Panc1 (cell line): ENCODE measurements around the gene CPM. TPM values are rescaled to one million over a fixed set of nuclear protein-coding genes. Genes with fewer than 3 reads are reported as not detected.

Source experiments
- ATAC-seq: fragments of 200-7000 bp; cut with Tn5 transposase; 2 replicates; pipeline ENCODE4 v1.9.1; 2020; ENCODE audit warnings: mild to moderate bottlenecking, moderate library complexity
- BruUV-seq: library from RNA; stranded (reverse); fragments of 400-500 nt; replicated peaks from 2 replicates; lab custom pipeline; 2021; lab: Mats Ljungman, UMichigan
- CTCF ChIA-PET: fragments of 300-600 bp; sonication (Branson Sonifier 250); formaldehyde crosslinking; loops from one replicate; lab custom pipeline; 2022; ENCODE audit warnings: antibody characterized with exemption; lab: Charles Lee
- POLR2A ChIA-PET: fragments of 300-600 bp; sonication (Branson Sonifier 250); formaldehyde crosslinking; loops from one replicate; lab custom pipeline; 2022; ENCODE audit warnings: antibody characterized with exemption; lab: Charles Lee
- DNase-seq: peaks from one replicate; pipeline ENCODE4 v3.0.0-alpha.2; 2010; ENCODE audit warnings: low read depth, low spot score
- H3K27ac ChIP-seq: 2 replicates; pipeline ENCODE4 v1.5.1; 2011; ENCODE audit warnings: mild to moderate bottlenecking, low read length, inconsistent platforms
- H3K27me3 ChIP-seq: fragments of 200-500 bp; sonication (Bioruptor generic); 2 replicates; pipeline ENCODE4 v1.6.0; 2014; ENCODE audit warnings: low read length, inconsistent platforms; ENCODE audit not compliant: control insufficient read depth, insufficient read depth
- H3K36me3 ChIP-seq: fragments of 200-500 bp; sonication (Bioruptor generic); 2 replicates; pipeline ENCODE4 v1.5.1; 2014; ENCODE audit warnings: inconsistent platforms, mild to moderate bottlenecking, low read length, moderate library complexity; ENCODE audit not compliant: control insufficient read depth, insufficient read depth
- H3K4me1 ChIP-seq: 2 replicates; pipeline ENCODE4 v1.5.1; 2011; ENCODE audit warnings: inconsistent platforms, mild to moderate bottlenecking, low read length, moderate library complexity; ENCODE audit not compliant: control insufficient read depth, insufficient read depth
- H3K4me3 ChIP-seq, 2 experiments: 2 replicates each; pipeline ENCODE4 v1.5.1; 2011 to 2012; ENCODE audit warnings: low read depth in 2 of 2, low read length in 2 of 2, mild to moderate bottlenecking in 2 of 2, inconsistent platforms in 1 of 2, moderate library complexity in 1 of 2
- H3K9me3 ChIP-seq: fragments of 200-500 bp; sonication (Bioruptor generic); 2 replicates; pipeline ENCODE4 v1.5.1; 2014; ENCODE audit warnings: low read depth, mild to moderate bottlenecking, inconsistent platforms, low read length, moderate library complexity; ENCODE audit not compliant: control insufficient read depth, insufficient read depth
- CTCF ChIP-seq: fragments of 450-650 bp; IDR thresholded peaks from 2 replicates; pipeline ENCODE4 v1.5.1; 2017; ENCODE audit warnings: mild to moderate bottlenecking
- POLR2AphosphoS5 ChIP-seq: IDR thresholded peaks from 2 replicates; pipeline ENCODE4 v1.6.1; 2012; ENCODE audit warnings: mild to moderate bottlenecking, low read depth, low read length, moderate library complexity
- REST ChIP-seq, 2 experiments: IDR thresholded peaks; 2 replicates each; pipeline ENCODE4 v1.6.1; 2011 to 2012; ENCODE audit warnings: low read depth in 2 of 2, control low read depth in 1 of 2, low read length in 1 of 2, mild to moderate bottlenecking in 1 of 2, moderate library complexity in 1 of 2; ENCODE audit not compliant: insufficient read depth in 1 of 2
- SIN3A ChIP-seq: IDR thresholded peaks from 2 replicates; pipeline ENCODE4 v1.6.1; 2012; ENCODE audit warnings: low read depth, mild to moderate bottlenecking, low read length, moderate library complexity, borderline replicate concordance; ENCODE audit not compliant: insufficient read depth
- TCF7L2 ChIP-seq: IDR thresholded peaks from 2 replicates; pipeline ENCODE4 v1.6.1; 2011; ENCODE audit warnings: mild to moderate bottlenecking, low read depth, low read length, inconsistent platforms
- in situ Hi-C: cut with HindIII; loops from 2 replicates; pipeline ENCODE4 v1.10.0; 2016; ENCODE audit warnings: low sequenced_read_pairs, low pct_unique_long_range_greater_than_20kb
- intact Hi-C: fragments of 100-400 bp; cut with micrococcal nuclease; formaldehyde crosslinking; loops from one replicate; pipeline ENCODE4 v1.10.0; 2022; ENCODE audit not compliant: unreplicated experiment
- total RNA-seq: library from RNA; stranded (reverse); gene quantifications from one replicate; pipeline ENCODE4 v1.2.1, GENCODE V29; 2021; ENCODE audit not compliant: unreplicated experiment

The CPM gene
- total RNA-seq, 1 experiment from 2014 or later: 11.2 TPM

GRCh38 chr12:68870011-68870410 lies 63.0 kb downstream of the CPM start:
- BruUV-seq: no TSS peak
- ATAC-seq: no peak
- H3K4me1 ChIP-seq: no peaks in the 10 kb centered on the region
- in situ Hi-C loops: no loop called here
- H3K36me3 ChIP-seq: no peaks in the 10 kb centered on the region
- POLR2A ChIA-PET: no interaction called here
- CTCF ChIA-PET: no interaction called here
- no peak for TF ChIP-seq SIN3A
- no peak for TF ChIP-seq CTCF
- no peak for TF ChIP-seq POLR2AphosphoS5
- no peaks in the 10 kb centered on the region for H3K9me3 ChIP-seq
- DNase-seq: no peak
- H3K27ac ChIP-seq: no peak overlapping the region
- no peaks in the 10 kb centered on the region for H3K27me3 ChIP-seq
- no peak overlapping the region for H3K4me3 ChIP-seq
- intact Hi-C loops: no loop called here

GRCh38 chr12:68868043-68868790 lies 64.8 kb downstream of the CPM start:
- POLR2A ChIA-PET: no interaction called here
- in situ Hi-C loops: no loop called here

More at GRCh38 chr12:68868043-68868790, 64.8 kb downstream of the CPM start:
- Histone ChIP-seq H3K4me3 (no peak overlapping the region), H3K27ac (no peak overlapping the region), H3K36me3 (no peaks in the 10 kb centered on the region), H3K27me3 (no peaks in the 10 kb centered on the region), H3K9me3 (no peaks in the 10 kb centered on the region), H3K4me1 (no peaks in the 10 kb centered on the region)
- no TSS peak for BruUV-seq
- TF ChIP-seq CTCF: no peak
- no peak for TF ChIP-seq TCF7L2
- TF ChIP-seq REST (IDR thresholded peaks at IDR 0.05; ENCODE audit: insufficient read depth in 1 of 2, low read depth in 2 of 2, low read length in 1 of 2): no peak
- no peak for TF ChIP-seq POLR2AphosphoS5
- TF ChIP-seq SIN3A: no peak
- intact Hi-C loops: no loop called here
- CTCF ChIA-PET: no interaction called here
- ATAC-seq: no peak
- no peak for DNase-seq
